ENCODE results near the gene PGBD5.

PGBD5 gene

GRCh38 chr1:230333590-230334446 lies 92.3 kb downstream of the PGBD5 start:
- 0 out of 2 replicates have a peak, but pooled peaks cover 6% of the 10 kb centered on the region for H3K36me3 ChIP-seq (ENCODE audit: insufficient read depth, low read length)
- no peak overlapping the region for H3K27ac ChIP-seq (ENCODE audit: low read depth, low read length)
- 0 out of 2 replicates have a peak, but pooled peaks cover 12% of the 10 kb centered on the region for H3K4me1 ChIP-seq (ENCODE audit: insufficient read depth, low read length)
- H3K4me3 ChIP-seq (ENCODE audit: low read length), result no peak overlapping the region
- no peaks in the 10 kb centered on the region for H3K27me3 ChIP-seq (ENCODE audit: insufficient read depth, low read length)
- 95% methylated on average over 18 of the region's 20 CpGs for WGBS
- no peaks in the 10 kb centered on the region for H3K9me3 ChIP-seq (ENCODE audit: insufficient read depth, low read depth, low read length)
- no peak overlapping the region for H3K9ac ChIP-seq (ENCODE audit: low read depth, low read length)

DNA sequence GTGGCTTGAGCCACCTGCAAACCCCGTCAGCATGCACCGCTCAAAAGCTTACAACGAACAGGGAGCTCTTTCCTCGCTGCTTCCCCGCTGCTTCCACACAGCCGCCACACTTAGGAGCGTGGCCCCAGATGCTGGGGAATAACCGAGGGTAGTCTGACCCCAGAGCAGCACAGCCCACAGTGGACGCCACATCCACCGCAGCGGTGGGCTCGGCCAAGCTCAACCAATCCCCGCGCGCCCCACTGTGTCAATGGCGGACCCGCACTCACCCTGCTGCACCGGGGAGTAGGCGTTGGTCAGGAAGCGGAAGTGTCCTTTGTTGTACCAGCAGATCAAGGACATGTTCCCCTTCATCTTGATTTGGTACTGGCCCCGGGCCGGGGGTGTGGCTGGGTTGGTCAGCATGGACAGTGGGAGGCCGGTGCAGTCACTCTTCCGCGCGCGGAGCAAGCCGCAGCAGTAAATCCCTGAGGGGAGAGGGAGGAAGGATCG lies 93.5 kb downstream of the PGBD5 start:
- H3K27ac ChIP-seq (ENCODE audit: low read depth, low read length), result peak overlapping the region; percentile 79

GRCh38 chr1:230332061-230332460 lies 94.1 kb downstream of the PGBD5 start:
- Histone ChIP-seq H3K36me3 (ENCODE audit: insufficient read depth, low read length) (0 out of 2 replicates have a peak, but pooled peaks cover 3% of the 10 kb centered on the region), H3K27me3 (ENCODE audit: insufficient read depth, low read length) (no peaks in the 10 kb centered on the region), H3K4me1 (ENCODE audit: insufficient read depth, low read length) (peaks cover 30% of the 10 kb centered on the region; the same call in 1 of the 2 replicates), H3K4me3 (ENCODE audit: low read length) (peak overlapping the region; percentile 58), H3K9me3 (ENCODE audit: insufficient read depth, low read depth, low read length) (no peaks in the 10 kb centered on the region), H3K27ac (ENCODE audit: low read depth, low read length) (peak overlapping the region; percentile 79), H3K9ac (ENCODE audit: low read depth, low read length) (peak overlapping the region; percentile 74)
- WGBS, result 57% methylated on average over 8 of the region's 8 CpGs

More for the DNA sequence above, 93.5 kb downstream of the PGBD5 start:
- 52% methylated on average over 29 of the region's 29 CpGs for WGBS
- Histone ChIP-seq H3K27me3 (ENCODE audit: insufficient read depth, low read length) (no peaks in the 10 kb centered on the region), H3K36me3 (ENCODE audit: insufficient read depth, low read length) (0 out of 2 replicates have a peak, but pooled peaks cover 3% of the 10 kb centered on the region), H3K4me3 (ENCODE audit: low read length) (peak overlapping the region; percentile 58), H3K9ac (ENCODE audit: low read depth, low read length) (peak overlapping the region; percentile 74), H3K4me1 (ENCODE audit: insufficient read depth, low read length) (peaks cover 24% of the 10 kb centered on the region; the same call in 1 of the 2 replicates), H3K9me3 (ENCODE audit: insufficient read depth, low read depth, low read length) (no peaks in the 10 kb centered on the region)

GRCh38 chr1:230330157-230330556 lies 96.0 kb downstream of the PGBD5 start:
- no peaks in the 10 kb centered on the region for H3K27me3 ChIP-seq (ENCODE audit: insufficient read depth, low read length)
- 94% methylated on average over 7 of the region's 7 CpGs for WGBS

GRCh38 chr1:230328342-230329015 lies 97.7 kb downstream of the PGBD5 start:
- Histone ChIP-seq H3K36me3 (ENCODE audit: insufficient read depth, low read length) (peaks cover 24% of the 10 kb centered on the region), H3K27ac (ENCODE audit: low read depth, low read length) (no peak overlapping the region), H3K27me3 (ENCODE audit: insufficient read depth, low read length) (no peaks in the 10 kb centered on the region), H3K4me1 (ENCODE audit: insufficient read depth, low read length) (peaks cover 30% of the 10 kb centered on the region; the same call in 1 of the 2 replicates), H3K4me3 (ENCODE audit: low read length) (no peak overlapping the region), H3K9me3 (ENCODE audit: insufficient read depth, low read depth, low read length) (no peaks in the 10 kb centered on the region), H3K9ac (ENCODE audit: low read depth, low read length) (no peak overlapping the region)
- WGBS, result 83% methylated on average over 7 of the region's 7 CpGs

More at GRCh38 chr1:230330157-230330556, 96.0 kb downstream of the PGBD5 start:
- Histone ChIP-seq H3K9me3 (ENCODE audit: insufficient read depth, low read depth, low read length) (no peaks in the 10 kb centered on the region), H3K4me3 (ENCODE audit: low read length) (no peak overlapping the region), H3K36me3 (ENCODE audit: insufficient read depth, low read length) (peaks cover 7% of the 10 kb centered on the region), H3K9ac (ENCODE audit: low read depth, low read length) (no peak overlapping the region), H3K27ac (ENCODE audit: low read depth, low read length) (no peak overlapping the region), H3K4me1 (ENCODE audit: insufficient read depth, low read length) (peaks cover 30% of the 10 kb centered on the region; the same call in 1 of the 2 replicates)

DNA sequence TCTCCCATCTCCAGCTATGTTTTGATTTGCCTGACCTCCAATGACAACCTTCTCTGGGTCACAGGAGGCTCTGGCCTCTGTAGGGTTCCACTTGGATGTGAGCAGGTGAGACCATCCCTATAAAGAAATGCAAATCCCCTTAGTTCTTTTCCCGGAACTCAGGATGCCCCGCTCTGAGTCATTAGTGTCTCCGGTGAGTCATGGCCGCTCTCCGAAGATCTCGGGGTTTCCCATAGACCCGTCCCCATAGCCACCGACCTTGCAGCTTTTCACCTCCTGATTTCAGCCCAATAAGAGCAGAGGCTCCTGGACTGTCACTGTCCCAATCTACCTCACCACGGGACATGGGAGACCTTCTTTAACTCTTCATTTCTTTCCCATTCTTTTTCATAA lies 98.2 kb downstream of the PGBD5 start:
- Histone ChIP-seq H3K36me3 (ENCODE audit: insufficient read depth, low read length) (peaks cover 30% of the 10 kb centered on the region), H3K4me1 (ENCODE audit: insufficient read depth, low read length) (peaks cover 26% of the 10 kb centered on the region; the same call in 1 of the 2 replicates), H3K9me3 (ENCODE audit: insufficient read depth, low read depth, low read length) (no peaks in the 10 kb centered on the region), H3K27me3 (ENCODE audit: insufficient read depth, low read length) (no peaks in the 10 kb centered on the region), H3K4me3 (ENCODE audit: low read length) (no peak overlapping the region), H3K27ac (ENCODE audit: low read depth, low read length) (0 out of 2 replicates have a peak overlapping the region, but pooled peaks have one; percentile 35), H3K9ac (ENCODE audit: low read depth, low read length) (no peak overlapping the region)
- 47% methylated on average over 9 of the region's 9 CpGs for WGBS

GRCh38 chr1:230326971-230327891 lies 98.9 kb downstream of the PGBD5 start:
- 86% methylated on average over 31 of the region's 31 CpGs for WGBS
- Histone ChIP-seq H3K27ac (ENCODE audit: low read depth, low read length) (peak overlapping the region; percentile 35; the same call in 1 of the 2 replicates), H3K9me3 (ENCODE audit: insufficient read depth, low read depth, low read length) (no peaks in the 10 kb centered on the region), H3K4me1 (ENCODE audit: insufficient read depth, low read length) (peaks cover 22% of the 10 kb centered on the region; the same call in 1 of the 2 replicates), H3K27me3 (ENCODE audit: insufficient read depth, low read length) (no peaks in the 10 kb centered on the region), H3K36me3 (ENCODE audit: insufficient read depth, low read length) (peaks cover 33% of the 10 kb centered on the region), H3K9ac (ENCODE audit: low read depth, low read length) (no peak overlapping the region), H3K4me3 (ENCODE audit: low read length) (no peak overlapping the region)

DNA sequence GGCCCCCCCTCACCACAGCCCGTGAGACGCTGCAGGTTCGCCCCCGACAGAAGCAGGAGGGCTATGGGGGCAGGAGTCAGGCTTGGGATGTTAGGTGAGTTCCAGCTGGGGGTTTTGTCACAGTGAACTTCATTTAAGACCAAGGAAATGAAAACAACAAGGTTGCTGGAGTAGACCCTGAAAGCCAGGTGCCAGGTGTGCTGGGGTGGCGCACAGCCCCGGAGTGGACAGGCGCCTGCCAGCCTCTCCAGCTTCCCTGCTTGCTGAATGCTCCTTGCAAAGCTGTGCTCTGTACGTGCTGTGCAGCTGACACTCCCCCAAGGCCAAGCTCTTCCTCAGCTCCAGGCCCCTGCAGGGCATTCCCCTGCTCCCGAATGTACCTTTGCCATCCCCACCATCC lies 102.4 kb downstream of the PGBD5 start:
- H3K27ac ChIP-seq (ENCODE audit: low read depth, low read length), result no peak overlapping the region
- H3K9me3 ChIP-seq (ENCODE audit: insufficient read depth, low read depth, low read length), result no peaks in the 10 kb centered on the region
- H3K4me3 ChIP-seq (ENCODE audit: low read length), result no peak overlapping the region
- no peaks in the 10 kb centered on the region for H3K27me3 ChIP-seq (ENCODE audit: insufficient read depth, low read length)
- peaks cover 16% of the 10 kb centered on the region; the same call in 1 of the 2 replicates for H3K4me1 ChIP-seq (ENCODE audit: insufficient read depth, low read length)
- 98% methylated on average over 9 of the region's 9 CpGs for WGBS
- H3K36me3 ChIP-seq (ENCODE audit: insufficient read depth, low read length), result peaks cover 33% of the 10 kb centered on the region
- H3K9ac ChIP-seq (ENCODE audit: low read depth, low read length), result no peak overlapping the region

- WGBS, result 95% methylated on average over 23 of the region's 23 CpGs
- no peak overlapping the region for H3K27ac ChIP-seq (ENCODE audit: low read depth, low read length)
Measured at GRCh38 chr1:230322967-230323547, 103.1 kb downstream of the PGBD5 start.

GRCh38 chr1:230322421-230322756 lies 103.7 kb downstream of the PGBD5 start:
- H3K27me3 ChIP-seq (ENCODE audit: insufficient read depth, low read length), result no peaks in the 10 kb centered on the region
- H3K36me3 ChIP-seq (ENCODE audit: insufficient read depth, low read length), result peaks cover 33% of the 10 kb centered on the region
- 0 out of 2 replicates have a peak, but pooled peaks cover 3% of the 10 kb centered on the region for H3K4me1 ChIP-seq (ENCODE audit: insufficient read depth, low read length)
- H3K9me3 ChIP-seq (ENCODE audit: insufficient read depth, low read depth, low read length), result no peaks in the 10 kb centered on the region
- no peak overlapping the region for H3K9ac ChIP-seq (ENCODE audit: low read depth, low read length)
- no peak overlapping the region for H3K4me3 ChIP-seq (ENCODE audit: low read length)
- H3K27ac ChIP-seq (ENCODE audit: low read depth, low read length), result no peak overlapping the region
- WGBS, result 96% methylated on average over 15 of the region's 15 CpGs

More at GRCh38 chr1:230322967-230323547, 103.1 kb downstream of the PGBD5 start:
- Histone ChIP-seq H3K9me3 (ENCODE audit: insufficient read depth, low read depth, low read length) (no peaks in the 10 kb centered on the region), H3K36me3 (ENCODE audit: insufficient read depth, low read length) (peaks cover 33% of the 10 kb centered on the region), H3K27me3 (ENCODE audit: insufficient read depth, low read length) (no peaks in the 10 kb centered on the region), H3K9ac (ENCODE audit: low read depth, low read length) (no peak overlapping the region), H3K4me3 (ENCODE audit: low read length) (no peak overlapping the region), H3K4me1 (ENCODE audit: insufficient read depth, low read length) (peaks cover 10% of the 10 kb centered on the region; the same call in 1 of the 2 replicates)
